NB4 (cell line): ENCODE data around the gene CDK14.

Experiments
- DNase-seq: peaks from one replicate; pipeline ENCODE4 v3.0.0; 2010; ENCODE audit warnings: low read depth
- H3K4me3 ChIP-seq: one replicate; pipeline ENCODE4 v1.5.1; 2011; ENCODE audit warnings: mild to moderate bottlenecking, low read depth, low read length, moderate library complexity
- MYC ChIP-seq: IDR thresholded peaks from 2 replicates; pipeline ENCODE4 v1.6.1; 2011; ENCODE audit warnings: low read depth, low read length
- POLR2A ChIP-seq: IDR thresholded peaks from 2 replicates; pipeline ENCODE4 v1.6.1; 2011; ENCODE audit warnings: mild to moderate bottlenecking; ENCODE audit not compliant: insufficient read length; ENCODE audit errors: extremely low read depth
- TF ChIP-seq, protein P1 (sequence below): IDR thresholded peaks from 2 replicates; pipeline ENCODE4 v1.6.1; 2011; ENCODE audit warnings: low read depth, low read length
- TF ChIP-seq, protein P2 (sequence below): IDR thresholded peaks from one replicate; pipeline ENCODE4 v1.5.1; 2012; ENCODE audit warnings: low read depth, low read length

CDK14 gene

DNA sequence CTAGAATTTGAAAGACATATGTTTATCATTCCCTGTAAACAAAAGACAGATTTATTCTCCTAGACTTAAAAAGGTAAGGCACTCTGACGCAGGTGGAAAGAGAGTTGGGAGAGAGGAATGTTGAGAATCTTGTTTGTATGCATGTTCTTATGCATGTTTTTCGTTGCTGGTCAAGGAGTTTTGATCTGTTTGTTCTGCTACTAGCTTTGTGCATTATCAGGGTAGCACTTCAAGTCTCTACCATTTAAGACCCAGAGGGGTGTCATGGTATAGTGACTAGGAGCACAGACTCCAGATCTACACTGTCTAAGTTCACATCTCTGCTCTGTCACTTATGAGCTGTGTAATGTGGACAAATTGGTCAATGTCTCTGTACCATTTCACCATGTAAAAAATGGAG, 467.9 kb downstream of the CDK14 start:
- DNase-seq, result no peak
- no peak overlapping the region for H3K4me3 ChIP-seq
- TF ChIP-seq MYC, result no peak
- TF ChIP-seq, protein P1, sequence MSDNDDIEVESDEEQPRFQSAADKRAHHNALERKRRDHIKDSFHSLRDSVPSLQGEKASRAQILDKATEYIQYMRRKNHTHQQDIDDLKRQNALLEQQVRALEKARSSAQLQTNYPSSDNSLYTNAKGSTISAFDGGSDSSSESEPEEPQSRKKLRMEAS, result no peak
- TF ChIP-seq, protein P2, sequence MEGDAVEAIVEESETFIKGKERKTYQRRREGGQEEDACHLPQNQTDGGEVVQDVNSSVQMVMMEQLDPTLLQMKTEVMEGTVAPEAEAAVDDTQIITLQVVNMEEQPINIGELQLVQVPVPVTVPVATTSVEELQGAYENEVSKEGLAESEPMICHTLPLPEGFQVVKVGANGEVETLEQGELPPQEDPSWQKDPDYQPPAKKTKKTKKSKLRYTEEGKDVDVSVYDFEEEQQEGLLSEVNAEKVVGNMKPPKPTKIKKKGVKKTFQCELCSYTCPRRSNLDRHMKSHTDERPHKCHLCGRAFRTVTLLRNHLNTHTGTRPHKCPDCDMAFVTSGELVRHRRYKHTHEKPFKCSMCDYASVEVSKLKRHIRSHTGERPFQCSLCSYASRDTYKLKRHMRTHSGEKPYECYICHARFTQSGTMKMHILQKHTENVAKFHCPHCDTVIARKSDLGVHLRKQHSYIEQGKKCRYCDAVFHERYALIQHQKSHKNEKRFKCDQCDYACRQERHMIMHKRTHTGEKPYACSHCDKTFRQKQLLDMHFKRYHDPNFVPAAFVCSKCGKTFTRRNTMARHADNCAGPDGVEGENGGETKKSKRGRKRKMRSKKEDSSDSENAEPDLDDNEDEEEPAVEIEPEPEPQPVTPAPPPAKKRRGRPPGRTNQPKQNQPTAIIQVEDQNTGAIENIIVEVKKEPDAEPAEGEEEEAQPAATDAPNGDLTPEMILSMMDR, result no peak
- TF ChIP-seq POLR2A, result no peak

DNA sequence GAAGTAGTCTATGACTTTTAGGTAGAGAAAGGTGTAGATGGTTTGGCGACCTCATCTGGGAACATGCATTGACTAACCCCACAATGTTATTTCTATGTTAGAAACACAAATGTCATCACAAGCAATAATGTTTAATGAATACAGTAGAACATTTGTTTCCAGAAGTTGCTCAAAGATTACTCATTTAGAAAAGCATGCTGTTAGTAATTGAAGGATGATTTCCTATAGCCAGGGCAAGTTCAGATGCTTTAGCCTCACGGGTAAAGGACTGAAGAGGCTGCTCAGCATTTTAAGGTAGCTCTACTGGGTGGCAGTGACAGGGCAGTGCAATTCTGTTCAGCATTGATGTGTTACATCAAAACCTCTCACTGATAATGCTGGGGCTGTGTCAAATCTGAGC, 468.8 kb downstream of the CDK14 start:
- TF ChIP-seq MYC, result no peak
- no peak for TF ChIP-seq POLR2A
- TF ChIP-seq, protein P1, result no peak
- TF ChIP-seq, protein P2, result no peak
- no peak overlapping the region for H3K4me3 ChIP-seq
- no peak for DNase-seq

DNA sequence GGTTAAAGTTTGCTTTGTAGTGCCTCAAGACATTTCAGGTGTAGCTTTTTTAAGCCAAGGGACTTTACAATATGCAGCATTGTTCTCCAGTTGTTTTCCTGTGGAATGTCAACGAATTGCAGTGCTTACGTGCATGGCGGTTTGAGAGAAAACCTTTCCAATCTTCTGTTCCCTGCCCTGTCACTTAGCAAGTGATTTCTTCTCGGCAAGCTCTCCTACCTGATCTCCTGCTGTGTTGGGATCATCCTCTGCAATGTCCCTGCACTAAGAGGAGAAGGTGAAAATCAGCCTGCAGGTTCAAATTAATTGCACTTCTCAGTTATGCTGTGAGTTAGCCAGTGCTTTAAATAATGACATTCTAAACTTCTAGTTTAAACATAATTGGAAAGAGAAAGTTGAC, 470.5 kb downstream of the CDK14 start:
- no peak for DNase-seq
- TF ChIP-seq POLR2A (no peak), MYC (no peak)
- TF ChIP-seq, protein P1, result no peak
- TF ChIP-seq, protein P2, result no peak
- H3K4me3 ChIP-seq, result no peak overlapping the region

DNA sequence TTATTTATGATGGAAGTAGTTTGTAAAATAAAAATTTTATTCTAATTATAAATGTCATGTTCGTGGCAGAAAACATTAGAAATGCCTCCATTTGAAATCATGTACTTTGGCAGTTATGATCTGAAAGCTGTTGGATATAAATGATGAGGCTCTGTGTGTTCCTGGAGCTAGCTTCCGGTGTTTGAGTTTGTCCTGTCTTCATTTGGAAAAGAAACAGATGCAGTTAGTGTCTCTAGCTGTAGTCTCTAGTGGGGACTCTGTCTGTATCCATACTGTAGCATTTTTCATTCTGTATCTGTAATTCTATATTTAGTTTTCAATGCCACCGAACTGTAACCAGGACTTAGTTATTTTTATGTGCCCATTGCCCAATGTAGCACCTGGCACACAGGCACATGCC, 471.1 kb downstream of the CDK14 start:
- no peak overlapping the region for H3K4me3 ChIP-seq
- DNase-seq, result no peak
- TF ChIP-seq, protein P1, result no peak
- TF ChIP-seq, protein P2, result no peak
- TF ChIP-seq POLR2A (no peak), MYC (no peak)

DNA sequence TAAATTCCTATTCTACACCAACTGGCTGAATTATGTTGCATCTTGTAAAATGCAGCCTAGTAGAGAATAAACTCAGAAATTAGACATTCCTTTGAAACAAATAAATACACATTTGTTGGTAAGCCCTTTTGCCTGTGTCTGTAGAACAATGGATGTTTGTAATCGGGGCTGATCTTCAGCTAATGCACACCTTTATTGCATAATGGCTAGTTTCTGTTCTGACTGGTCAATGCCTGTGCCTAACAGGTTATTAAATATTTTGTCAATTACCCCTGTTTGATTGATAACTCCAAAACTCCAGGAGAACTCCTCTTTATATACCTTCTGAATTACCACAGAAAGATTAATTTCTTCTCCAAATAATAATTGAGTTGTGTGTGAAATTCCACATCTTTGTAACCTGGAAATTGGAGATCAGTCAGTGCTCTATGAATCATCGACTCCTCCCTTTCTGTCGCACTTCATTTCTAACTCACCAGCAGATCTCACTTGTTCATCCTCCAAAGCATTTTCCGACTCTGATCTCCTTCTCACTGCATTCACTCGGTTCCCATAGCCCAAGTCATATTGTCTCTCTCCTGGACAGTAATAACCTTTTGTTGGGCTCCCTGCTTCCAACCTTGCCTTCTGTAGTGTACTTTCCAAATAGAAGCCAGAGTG, 472.1 kb downstream of the CDK14 start:
- no peak overlapping the region for H3K4me3 ChIP-seq
- DNase-seq, result no peak
- TF ChIP-seq, protein P2, result no peak
- TF ChIP-seq, protein P1, result no peak
- no peak for TF ChIP-seq MYC
- no peak for TF ChIP-seq POLR2A
